H9 (cell line): Measurements from ENCODE around the gene DNAH5. TPM values are rescaled to one million over a fixed set of nuclear protein-coding genes. Genes with fewer than 3 reads are reported as not detected.

Experiments
- DNase-seq: peaks from one replicate; pipeline ENCODE4 v3.0.0-alpha.2; 2017
- H2AFZ ChIP-seq: one replicate; pipeline ENCODE4 v1.6.1; 2013; ENCODE audit warnings: mild to moderate bottlenecking, low read length, control low read depth, moderate library complexity
- H2AK5ac ChIP-seq: 2 replicates; pipeline ENCODE4 v1.6.1; 2013; ENCODE audit warnings: low read length, control low read depth, mixed read lengths; ENCODE audit not compliant: insufficient read length
- H2BK120ac ChIP-seq: one replicate; pipeline ENCODE4 v1.6.1; 2013; ENCODE audit warnings: low read depth, mild to moderate bottlenecking, low read length, control low read depth, inconsistent platforms; ENCODE audit not compliant: poor library complexity, severe bottlenecking
- H2BK12ac ChIP-seq: 2 replicates; pipeline ENCODE4 v1.6.1; 2013; ENCODE audit warnings: low read length, control low read depth, mixed read lengths, low read depth; ENCODE audit not compliant: insufficient read length
- H2BK15ac ChIP-seq: 2 replicates; pipeline ENCODE4 v1.6.1; 2013; ENCODE audit warnings: low read depth, low read length, control low read depth
- H2BK20ac ChIP-seq: one replicate; pipeline ENCODE4 v1.6.1; 2013; ENCODE audit warnings: low read depth, mild to moderate bottlenecking, low read length, control low read depth, inconsistent platforms; ENCODE audit not compliant: poor library complexity, severe bottlenecking
- H2BK5ac ChIP-seq: 2 replicates; pipeline ENCODE4 v1.6.1; 2013; ENCODE audit warnings: low read length, control low read depth, mixed read lengths; ENCODE audit not compliant: insufficient read length
- H3K14ac ChIP-seq: 2 replicates; pipeline ENCODE4 v1.6.1; 2013; ENCODE audit warnings: low read length, control low read depth; ENCODE audit not compliant: insufficient read depth
- H3K18ac ChIP-seq: 2 replicates; pipeline ENCODE4 v1.6.1; 2013; ENCODE audit warnings: low read depth, mild to moderate bottlenecking, mixed read lengths, low read length, control low read depth; ENCODE audit not compliant: insufficient read length
- H3K23ac ChIP-seq: 2 replicates; pipeline ENCODE4 v1.6.1; 2013; ENCODE audit warnings: low read length, control low read depth, mixed read lengths, low read depth; ENCODE audit not compliant: insufficient read length
- H3K23me2 ChIP-seq: 2 replicates; pipeline ENCODE4 v1.6.1; 2013; ENCODE audit warnings: low read depth, mild to moderate bottlenecking, mixed read lengths, low read length, control low read depth; ENCODE audit not compliant: insufficient read length, poor library complexity, severe bottlenecking
- H3K27ac ChIP-seq: 2 replicates; pipeline ENCODE4 v1.5.1; 2013; ENCODE audit warnings: low read length, control low read depth, mixed read lengths, low read depth; ENCODE audit not compliant: insufficient read length
- H3K27me3 ChIP-seq: 2 replicates; pipeline ENCODE4 v1.6.1; 2013; ENCODE audit warnings: low read length, control low read depth, inconsistent platforms; ENCODE audit not compliant: insufficient read depth
- H3K4ac ChIP-seq: 2 replicates; pipeline ENCODE4 v1.6.1; 2013; ENCODE audit warnings: low read depth, mild to moderate bottlenecking, control low read depth, inconsistent platforms, low read length, moderate library complexity
- H3K4me1 ChIP-seq: 2 replicates; pipeline ENCODE4 v1.6.1; 2013; ENCODE audit warnings: low read length, control low read depth, inconsistent platforms; ENCODE audit not compliant: insufficient read depth
- H3K4me2 ChIP-seq: 2 replicates; pipeline ENCODE4 v1.6.1; 2013; ENCODE audit warnings: low read length, control low read depth, mixed read lengths; ENCODE audit not compliant: insufficient read length, insufficient read depth
- H3K56ac ChIP-seq: 2 replicates; pipeline ENCODE4 v1.6.1; 2013; ENCODE audit warnings: low read depth, mild to moderate bottlenecking, mixed read lengths, low read length, control low read depth; ENCODE audit not compliant: insufficient read length
- H3K79me1 ChIP-seq: 2 replicates; pipeline ENCODE4 v1.6.1; 2013; ENCODE audit warnings: low read depth, mild to moderate bottlenecking, moderate library complexity, low read length, control low read depth, inconsistent platforms; ENCODE audit not compliant: insufficient read depth, poor library complexity, severe bottlenecking
- H3K79me2 ChIP-seq: 2 replicates; pipeline ENCODE4 v1.6.1; 2013; ENCODE audit warnings: low read length, control low read depth, inconsistent platforms; ENCODE audit not compliant: insufficient read depth
- H3K9ac ChIP-seq: 2 replicates; pipeline ENCODE4 v1.6.1; 2013; ENCODE audit warnings: low read length, control low read depth, mixed read lengths; ENCODE audit not compliant: insufficient read length; ENCODE audit errors: extremely low read depth
- H3K9me3 ChIP-seq: one replicate; pipeline ENCODE4 v1.6.1; 2013; ENCODE audit warnings: low read depth, low read length, inconsistent platforms; ENCODE audit not compliant: control insufficient read depth
- H3T11ph ChIP-seq: one replicate; pipeline ENCODE4 v1.6.1; 2013; ENCODE audit warnings: mild to moderate bottlenecking, low read length, control low read depth, inconsistent platforms
- H4K20me1 ChIP-seq: one replicate; pipeline ENCODE4 v1.6.1; 2013; ENCODE audit not compliant: control insufficient read depth, insufficient read length, insufficient read depth
- H4K5ac ChIP-seq: 2 replicates; pipeline ENCODE4 v1.6.1; 2013; ENCODE audit warnings: low read depth, mild to moderate bottlenecking, mixed read lengths, low read length, control low read depth; ENCODE audit not compliant: insufficient read length
- H4K8ac ChIP-seq: replicated peaks from 2 replicates; pipeline ENCODE4 v1.6.1; 2013; ENCODE audit warnings: low read length, control low read depth, mixed read lengths, low read depth; ENCODE audit not compliant: insufficient read length
- H4K91ac ChIP-seq: 2 replicates; pipeline ENCODE4 v1.6.1; 2013; ENCODE audit warnings: low read depth, mild to moderate bottlenecking, moderate library complexity, mixed read lengths, low read length, control low read depth; ENCODE audit not compliant: insufficient read length
- H3K27ac Mint-ChIP-seq, 3 experiments: 2 replicates in 2 of 3; 3 replicates in 1 of 3; pipeline ENCODE4 v1.8.0; 2020 to 2021; ENCODE audit warnings: mixed read lengths in 3 of 3, mild to moderate bottlenecking in 1 of 3, moderate library complexity in 1 of 3
- H3K27me3 Mint-ChIP-seq: 2 replicates; pipeline ENCODE4 v1.8.0; 2021; ENCODE audit warnings: low read depth, mild to moderate bottlenecking, moderate library complexity, mixed read lengths
- H3K36me3 Mint-ChIP-seq, 3 experiments: 2 replicates in 2 of 3; 3 replicates in 1 of 3; pipeline ENCODE4 v1.8.0; 2020 to 2021; ENCODE audit warnings: low read depth in 3 of 3, mixed read lengths in 3 of 3; ENCODE audit not compliant: insufficient read depth in 1 of 3
- H3K4me1 Mint-ChIP-seq, 2 experiments: 2 replicates each; pipeline ENCODE4 v1.8.0; 2020; ENCODE audit warnings: mixed read lengths in 2 of 2
- H3K4me3 Mint-ChIP-seq, 2 experiments: 2 replicates in 1 of 2; 3 replicates in 1 of 2; pipeline ENCODE4 v1.8.0; 2020 to 2021; ENCODE audit warnings: mild to moderate bottlenecking in 2 of 2, mixed read lengths in 2 of 2, moderate library complexity in 1 of 2
- H3K9me3 Mint-ChIP-seq, 2 experiments: 2 replicates in 1 of 2; 3 replicates in 1 of 2; pipeline ENCODE4 v1.8.0; 2020; ENCODE audit warnings: mild to moderate bottlenecking in 2 of 2, mixed read lengths in 2 of 2, moderate library complexity in 1 of 2
- WGBS: extraction: QIAGEN DNeasy Blood & Tissue Kit; methylation state at CpG from one replicate; pipeline ENCODE4 v1.1.7; 2013; ENCODE audit warnings: missing lambda C conversion rate, low lambda C conversion rate, mixed read lengths; ENCODE audit not compliant: insufficient read length; ENCODE audit errors: extremely low coverage; 5-methylcytosine and 5-hydroxymethylcytosine counted together
- total RNA-seq: library from RNA; stranded (reverse); gene quantifications from 2 replicates; pipeline ENCODE4 v1.2.1, GENCODE V29; 2021
- TF ChIP-seq, protein P1 (sequence below): fragments of 200-600 bp; sonication (generic); conservative IDR thresholded peaks from 3 replicates; pipeline ENCODE4 v1.8.0; 2021; ENCODE audit warnings: antibody characterized with exemption, mild to moderate bottlenecking

The DNAH5 gene
- total RNA-seq, 1 experiment from 2014 or later, result 0.50 TPM

DNA sequence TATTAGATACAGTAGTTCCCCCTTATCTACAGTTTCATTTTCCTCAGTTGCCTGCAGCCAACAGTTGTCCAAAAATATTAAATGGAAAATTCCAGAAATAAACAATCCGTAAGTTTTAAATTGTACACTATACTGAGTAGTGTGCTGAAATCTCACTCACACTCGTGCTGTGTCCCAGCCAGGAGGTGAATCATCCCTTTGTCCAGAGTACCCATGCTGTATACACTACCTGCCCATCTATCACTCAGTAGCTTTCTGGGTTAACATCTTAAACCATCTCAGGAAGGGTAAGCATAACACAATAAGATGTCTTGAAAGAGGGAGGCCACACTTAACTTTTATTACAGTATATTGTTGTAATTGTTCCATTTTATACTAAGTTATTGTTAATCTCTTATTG, 31.7 kb upstream of the DNAH5 start:
- Histone ChIP-seq H4K91ac (no peak overlapping the region), H4K8ac (no peak overlapping the region), H4K5ac (no peak overlapping the region), H3K79me2 (no peaks in the 10 kb centered on the region), H3T11ph (no peak overlapping the region), H3K18ac (no peak overlapping the region), H4K20me1 (no peaks in the 10 kb centered on the region), H3K4ac (no peak overlapping the region), H3K27ac (no peak overlapping the region), H2AK5ac (no peak overlapping the region), H3K79me1 (no peaks in the 10 kb centered on the region), H3K56ac (no peak overlapping the region), H2BK120ac (no peak overlapping the region), H3K23ac (no peak overlapping the region), H3K9ac (no peak overlapping the region), H3K14ac (no peak overlapping the region), H2BK15ac (no peak overlapping the region), H2BK12ac (no peak overlapping the region), H3K4me2 (no peak overlapping the region), H3K9me3 (no peaks in the 10 kb centered on the region), H3K27me3 (no peaks in the 10 kb centered on the region), H2BK5ac (no peak overlapping the region), H3K23me2 (no peaks in the 10 kb centered on the region), H2BK20ac (no peak overlapping the region), H3K4me1 (no peaks in the 10 kb centered on the region), H2AFZ (no peak overlapping the region)
- DNase-seq, result no peak
- WGBS, result no CpG with 5 or more reads among the region's 2 CpGs
- TF ChIP-seq, protein P1, sequence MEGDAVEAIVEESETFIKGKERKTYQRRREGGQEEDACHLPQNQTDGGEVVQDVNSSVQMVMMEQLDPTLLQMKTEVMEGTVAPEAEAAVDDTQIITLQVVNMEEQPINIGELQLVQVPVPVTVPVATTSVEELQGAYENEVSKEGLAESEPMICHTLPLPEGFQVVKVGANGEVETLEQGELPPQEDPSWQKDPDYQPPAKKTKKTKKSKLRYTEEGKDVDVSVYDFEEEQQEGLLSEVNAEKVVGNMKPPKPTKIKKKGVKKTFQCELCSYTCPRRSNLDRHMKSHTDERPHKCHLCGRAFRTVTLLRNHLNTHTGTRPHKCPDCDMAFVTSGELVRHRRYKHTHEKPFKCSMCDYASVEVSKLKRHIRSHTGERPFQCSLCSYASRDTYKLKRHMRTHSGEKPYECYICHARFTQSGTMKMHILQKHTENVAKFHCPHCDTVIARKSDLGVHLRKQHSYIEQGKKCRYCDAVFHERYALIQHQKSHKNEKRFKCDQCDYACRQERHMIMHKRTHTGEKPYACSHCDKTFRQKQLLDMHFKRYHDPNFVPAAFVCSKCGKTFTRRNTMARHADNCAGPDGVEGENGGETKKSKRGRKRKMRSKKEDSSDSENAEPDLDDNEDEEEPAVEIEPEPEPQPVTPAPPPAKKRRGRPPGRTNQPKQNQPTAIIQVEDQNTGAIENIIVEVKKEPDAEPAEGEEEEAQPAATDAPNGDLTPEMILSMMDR, result no peak
- H3K27ac Mint-ChIP-seq, result no peak overlapping the region
- no peak overlapping the region for H3K4me3 Mint-ChIP-seq
- H3K4me1 Mint-ChIP-seq, result peaks cover 12 to 13% of the 10 kb centered on the region in 2 experiments
- no peaks in the 10 kb centered on the region; a peak in 1 of 7 replicates for H3K36me3 Mint-ChIP-seq
- H3K27me3 Mint-ChIP-seq, result peaks cover 7% of the 10 kb centered on the region
- H3K9me3 Mint-ChIP-seq, result peaks cover 0 to 4% of the 10 kb centered on the region in 2 experiments; a peak in 2 of 5 replicates
